ENCODE data around the gene EIF2S1.
"Not testable (repeated sequence)": the region's sequence is repeated elsewhere in the genome, so short reads cannot be mapped to it uniquely, and the experiment has no call there.

EIF2S1 gene

DNA sequence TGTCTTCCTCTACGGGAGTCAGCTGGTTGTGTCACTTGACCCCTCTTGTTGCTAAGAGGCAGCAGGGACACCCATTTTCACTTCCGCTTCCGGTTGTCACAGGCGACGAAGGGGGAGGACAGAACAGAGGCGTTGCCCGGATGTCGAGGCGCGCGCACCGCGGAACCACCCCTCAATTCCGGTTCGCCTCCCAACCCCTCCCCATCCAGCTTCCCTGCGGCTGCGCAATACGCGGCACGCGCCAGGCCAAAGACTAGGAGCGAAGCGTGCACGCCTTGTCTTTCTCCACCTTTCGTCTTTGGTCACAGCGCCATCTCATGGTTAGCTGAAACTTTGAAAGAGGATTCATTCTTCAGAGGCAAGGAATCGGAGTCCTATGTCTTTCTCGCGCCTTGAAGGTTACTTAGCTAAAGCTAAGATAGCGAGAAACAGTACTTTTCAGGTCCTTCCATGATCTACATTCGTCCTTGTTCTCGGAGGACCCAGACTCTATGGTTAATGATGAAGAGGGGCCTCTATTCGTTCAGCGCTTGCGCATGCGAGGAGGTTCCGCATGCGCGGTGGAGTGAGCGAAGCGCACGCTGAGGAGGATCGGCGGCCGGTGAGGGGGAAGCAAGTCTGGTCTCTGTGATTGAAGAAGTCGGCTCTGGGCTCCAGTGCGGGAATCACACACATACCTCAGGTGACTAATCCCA lies at the start of gene EIF2S1, which contains the start of gene ATP6V1D:
Gene EIF2S1 (plus strand): TSS at position 554 of the 695 bp plus-strand sequence. CDS start 4,440 bp downstream, outside the sequence.
Gene ATP6V1D (minus strand): TSS at position 30 of the 695 bp plus-strand sequence. CDS start 106 bp downstream, outside the sequence.
- peak; percentile 96 to 99 (median 99) for DNase-seq

DNA sequence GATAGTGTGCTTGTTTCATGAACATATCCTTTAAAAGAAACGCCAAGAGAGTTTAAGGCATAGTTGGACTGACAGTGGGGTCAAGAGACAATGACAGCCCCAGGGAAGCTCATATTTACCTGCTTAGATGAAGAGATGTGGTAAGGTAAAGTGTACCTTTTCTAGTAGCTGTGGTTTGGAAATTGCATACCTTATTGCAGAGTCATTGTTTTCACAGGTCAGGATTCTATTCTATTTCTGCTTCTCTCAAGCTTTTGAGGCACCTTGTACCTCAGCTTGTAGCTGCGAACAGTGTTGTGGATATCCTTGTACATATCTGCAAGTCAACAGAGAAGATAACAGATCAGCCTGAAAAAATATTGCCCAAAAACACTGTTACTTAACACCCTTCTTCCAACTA lies 48.3 kb upstream of the EIF2S1 start:
- no peak for DNase-seq

DNA sequence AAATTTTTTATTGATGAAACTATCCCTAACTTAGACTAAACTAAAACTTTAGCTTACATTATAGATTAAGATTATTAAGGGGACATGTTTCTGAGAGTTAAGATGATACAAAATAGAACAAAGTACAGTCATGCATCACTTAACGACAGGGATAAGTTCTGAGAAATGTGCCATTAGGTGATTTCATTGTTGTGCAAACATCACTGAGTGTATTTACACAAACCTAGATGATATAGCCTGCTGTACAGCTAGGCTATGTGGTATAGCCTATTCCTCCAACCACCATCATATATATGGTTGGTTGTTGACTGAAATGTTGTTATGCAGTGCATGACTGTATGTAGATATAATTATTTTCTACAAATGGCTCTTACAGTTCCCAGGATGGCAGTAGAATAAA lies 47.0 kb upstream of the EIF2S1 start:
- DNase-seq, result no peak

DNA sequence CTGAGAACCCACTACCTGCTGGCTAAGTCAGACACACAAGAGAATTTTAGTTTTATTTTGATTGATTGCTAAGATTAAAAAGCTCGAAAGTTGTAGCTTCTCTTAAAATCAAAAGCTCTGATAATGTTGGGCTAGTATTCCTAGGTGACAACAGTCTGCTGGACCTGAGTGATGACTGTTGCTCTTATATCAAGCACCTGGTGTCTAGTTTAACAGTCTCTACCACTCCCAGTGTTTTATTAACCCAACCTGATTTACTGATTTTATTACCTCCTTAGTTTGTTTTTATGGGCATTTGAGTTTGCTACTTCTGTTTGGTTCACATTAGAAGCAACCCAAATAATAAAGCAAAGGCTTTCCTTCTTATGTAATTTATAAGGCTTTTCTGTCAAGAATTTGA lies 42.3 kb upstream of the EIF2S1 start:
- no peak for DNase-seq

DNA sequence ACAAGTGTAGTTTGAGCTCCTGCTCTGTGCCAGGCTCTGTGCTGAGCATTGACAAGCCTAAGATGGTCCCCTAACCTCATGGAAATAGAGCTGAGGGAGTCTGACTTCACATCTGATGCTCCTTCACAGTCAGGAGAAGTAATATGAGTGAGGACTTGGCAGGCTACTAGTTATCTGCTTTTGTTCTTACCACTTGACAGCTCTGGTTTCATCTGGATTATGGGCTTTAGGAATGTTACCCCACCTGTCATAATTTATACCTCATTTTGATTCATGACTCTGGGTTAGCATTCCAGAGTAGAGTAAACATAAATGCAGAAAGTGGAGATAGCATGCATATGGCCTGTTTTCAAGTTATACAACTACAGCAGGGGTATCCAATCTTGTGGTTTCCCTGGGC lies 41.0 kb upstream of the EIF2S1 start:
- no peak for DNase-seq

DNA sequence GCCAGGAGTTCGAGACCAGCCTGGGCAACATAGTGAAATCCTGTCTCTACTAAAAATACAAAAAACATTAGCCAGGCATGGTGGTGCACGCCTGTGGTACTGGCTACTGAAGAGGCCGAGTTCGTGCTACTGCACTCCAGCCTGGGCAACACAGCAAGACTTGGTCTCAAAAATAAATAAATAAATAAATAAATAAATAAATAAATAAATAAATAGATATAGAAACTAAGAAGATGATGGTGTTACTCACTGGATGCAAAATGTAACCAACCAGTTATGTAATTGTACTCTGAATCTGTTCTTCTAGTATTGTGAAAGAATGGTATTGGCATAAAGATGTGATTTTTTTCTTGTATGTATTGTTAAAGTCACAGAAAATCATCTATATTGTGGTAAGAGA lies 30.5 kb upstream of the EIF2S1 start:
- not testable (repeated sequence) for DNase-seq

DNA sequence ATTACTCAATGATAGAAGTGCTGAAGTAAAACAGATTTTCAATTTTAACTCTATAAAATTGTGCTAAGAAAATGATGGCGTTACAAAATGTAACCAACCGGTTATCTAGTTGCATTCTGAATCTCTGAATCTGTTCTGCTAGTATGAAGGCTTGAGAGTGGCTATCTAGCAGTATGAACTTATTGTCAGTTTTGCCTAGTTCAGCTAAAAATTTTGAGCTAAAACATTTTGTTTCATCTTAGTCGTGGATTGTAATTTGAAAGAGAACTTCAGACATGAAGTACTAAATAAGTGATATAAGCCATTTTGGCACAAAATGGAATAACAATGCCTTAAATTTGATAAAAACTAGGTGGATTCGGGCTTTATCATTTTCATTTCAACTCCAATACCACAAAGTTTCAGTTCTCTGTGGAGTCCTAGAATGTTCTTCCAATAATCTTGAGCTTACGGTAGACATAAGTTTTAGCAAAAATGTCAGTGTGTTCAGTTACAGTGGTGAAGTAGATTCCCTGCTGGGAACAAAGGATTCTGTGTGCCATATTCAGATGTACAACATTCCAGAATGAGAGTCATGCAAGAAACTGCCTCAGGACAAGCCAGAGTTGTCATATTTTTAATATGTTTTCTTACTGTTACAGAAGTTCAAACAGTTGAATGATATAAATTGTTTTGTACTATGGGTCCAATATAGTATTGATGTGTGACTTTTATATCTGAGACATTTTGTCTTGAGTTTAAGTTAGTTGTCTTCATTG lies 28.6 kb upstream of the EIF2S1 start:
- no peak for DNase-seq

DNA sequence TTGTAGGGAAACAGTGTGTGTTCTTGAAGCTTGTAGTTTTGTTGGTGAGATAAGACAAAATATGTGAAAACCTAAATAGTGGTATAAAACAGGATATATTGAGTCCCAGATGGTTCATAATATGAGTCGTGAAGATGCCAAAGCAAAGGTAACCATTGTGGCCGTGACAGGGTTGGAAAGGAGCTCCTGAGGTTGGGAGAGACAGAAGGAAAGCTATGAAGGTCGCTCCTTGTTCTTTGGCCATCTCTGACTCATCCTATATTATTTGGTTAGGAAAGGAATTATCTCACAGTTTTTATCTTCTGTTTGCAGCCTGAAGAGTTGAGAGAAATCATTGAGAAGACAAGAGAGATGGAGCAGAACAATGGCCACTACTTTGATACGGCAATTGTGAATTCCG lies 27.7 kb upstream of the EIF2S1 start:
- no peak for DNase-seq

DNA sequence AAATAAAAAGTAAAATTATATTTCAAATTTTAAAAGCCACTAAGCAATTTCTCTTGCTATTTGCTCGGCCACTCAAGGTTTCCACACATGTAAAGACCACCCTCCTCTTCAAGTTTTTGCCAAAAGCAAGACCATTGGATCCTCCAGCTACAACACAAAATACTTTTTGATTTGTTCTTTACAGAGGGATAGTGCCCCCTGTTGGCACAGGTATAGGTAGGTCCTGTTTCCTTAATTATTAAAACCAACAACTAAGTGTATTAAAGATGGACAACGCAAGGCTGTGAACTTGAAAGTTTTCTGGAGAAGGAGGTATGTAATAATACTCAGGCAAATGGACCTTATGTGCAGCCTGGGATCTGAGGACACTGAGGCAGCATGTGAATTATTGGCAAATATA lies 24.3 kb upstream of the EIF2S1 start:
- DNase-seq, result peak in 1 of 6 experiments; percentile 5

DNA sequence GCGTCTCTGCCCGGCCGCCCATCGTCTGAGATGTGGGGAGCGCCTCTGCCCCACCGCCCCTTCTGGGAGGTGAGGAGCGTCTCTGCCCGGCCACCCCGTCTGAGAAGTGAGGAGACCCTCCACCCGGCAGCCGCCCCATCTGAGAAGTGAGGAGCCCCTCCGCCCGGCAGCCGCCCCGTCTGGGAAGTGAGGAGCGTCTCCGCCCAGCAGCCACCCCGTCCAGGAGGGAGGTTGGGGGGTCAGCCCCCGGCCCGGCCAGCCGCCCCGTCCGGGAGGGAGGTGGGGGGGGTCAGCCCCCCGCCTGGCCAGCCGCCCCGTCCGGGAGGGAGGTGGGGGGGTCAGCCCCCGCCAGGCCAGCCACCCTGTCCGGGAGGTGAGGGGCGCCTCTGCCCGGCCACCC lies 18.9 kb upstream of the EIF2S1 start:
- DNase-seq, result not testable (repeated sequence)

DNA sequence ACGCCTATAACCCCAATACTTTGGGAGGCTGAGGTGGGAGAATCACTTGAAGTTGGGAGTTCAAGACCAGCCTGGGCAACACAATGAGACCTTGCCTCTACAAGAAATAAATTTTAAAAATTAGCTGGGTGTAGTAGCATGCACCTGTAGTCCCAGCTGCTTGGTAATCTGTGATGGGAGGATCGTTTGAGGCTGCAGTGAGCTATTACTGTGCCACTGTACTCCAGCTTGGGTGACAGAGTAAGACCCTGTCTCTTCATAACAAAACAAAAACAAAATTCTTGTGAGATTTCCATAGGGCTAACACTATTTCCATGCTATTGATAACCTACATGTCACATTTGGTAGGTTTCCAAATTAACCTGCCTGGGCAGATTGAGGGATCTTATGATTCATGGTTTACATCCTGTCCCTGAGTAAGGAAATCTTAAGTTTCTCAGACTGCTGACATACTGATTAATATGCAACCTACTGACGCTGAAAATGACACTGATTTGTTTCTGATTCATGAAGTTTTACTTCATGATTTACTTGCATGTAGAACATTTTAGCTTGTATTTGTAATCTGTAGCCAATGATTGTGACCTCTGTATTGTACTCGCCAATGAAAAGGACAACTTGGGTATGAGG lies 16.4 kb upstream of the EIF2S1 start:
- no peak for DNase-seq

DNA sequence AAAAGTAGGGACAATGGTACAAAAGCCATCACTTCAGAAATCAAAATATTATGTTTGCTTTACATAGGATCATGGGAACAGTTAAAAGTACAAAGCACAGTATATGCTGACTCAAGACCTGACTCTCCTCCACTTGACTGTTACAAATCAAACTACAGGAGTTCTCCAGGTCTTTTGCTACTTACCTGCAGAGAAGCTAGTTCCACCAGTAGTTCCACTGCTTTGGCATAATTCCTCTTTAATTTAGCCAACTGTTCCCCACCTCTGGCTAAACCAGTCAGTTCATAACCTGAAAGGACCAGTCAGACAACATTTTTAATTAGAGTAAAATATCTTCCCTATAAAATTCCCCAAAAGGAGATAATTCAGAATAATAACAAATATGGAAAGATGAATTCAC lies 14.5 kb upstream of the EIF2S1 start:
- DNase-seq, result no peak

DNA sequence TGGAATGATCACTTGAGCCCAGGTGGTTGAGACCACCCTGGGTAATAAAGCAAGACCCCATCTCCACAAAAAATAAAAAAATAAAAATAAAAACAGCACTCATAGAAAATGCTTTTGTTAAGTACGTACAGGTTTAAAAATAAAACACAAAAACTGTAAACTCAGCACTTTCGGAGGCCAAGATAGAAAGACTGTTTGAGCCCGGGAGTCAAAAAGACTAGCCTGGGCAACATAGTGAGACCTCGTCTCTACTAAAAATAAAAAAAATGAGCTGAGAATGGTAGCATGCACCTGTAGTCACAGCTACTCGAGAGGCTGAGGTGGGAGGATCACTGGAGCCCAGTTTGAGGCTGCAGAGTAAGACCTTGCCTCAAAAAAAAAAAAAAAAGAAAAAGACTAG lies 8.1 kb upstream of the EIF2S1 start:
- DNase-seq, result no peak

DNA sequence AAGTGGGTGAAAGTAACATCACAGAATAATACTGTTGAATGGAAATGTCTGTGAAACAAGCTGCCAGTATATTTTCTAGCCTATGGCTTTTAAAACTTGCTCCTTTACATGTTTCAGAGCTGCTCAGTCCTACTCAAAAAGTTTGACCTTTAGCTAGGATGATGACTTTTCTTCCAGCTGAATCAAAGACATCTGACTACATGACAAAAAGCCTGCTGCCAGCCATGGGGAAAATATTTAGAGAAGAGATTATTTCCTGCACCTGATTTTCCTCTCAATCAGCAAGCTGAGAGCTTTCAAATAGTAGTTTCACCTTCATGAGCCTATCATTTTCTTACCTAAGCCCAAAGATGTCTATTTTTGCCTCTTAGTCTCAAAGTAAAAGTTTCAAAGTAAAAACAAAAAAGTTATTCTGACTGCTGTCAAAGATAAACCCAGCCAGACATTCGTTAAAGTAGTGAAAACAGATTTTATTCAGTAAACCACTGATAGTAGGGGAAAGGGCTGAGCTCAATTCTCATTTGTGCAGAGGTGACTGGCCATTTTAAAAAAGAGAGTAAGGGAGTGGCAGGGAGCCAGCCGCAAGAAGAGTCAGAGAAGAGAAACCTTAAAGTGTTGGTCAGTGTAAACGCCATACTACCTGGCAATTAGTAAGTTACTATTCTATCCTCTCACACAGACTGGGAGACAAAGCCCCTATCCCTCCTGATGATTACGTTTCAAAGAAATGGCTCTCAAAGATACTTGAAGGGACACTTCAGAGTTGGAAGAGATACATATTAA lies 2.8 kb upstream of the EIF2S1 start:
- no peak for DNase-seq

DNA sequence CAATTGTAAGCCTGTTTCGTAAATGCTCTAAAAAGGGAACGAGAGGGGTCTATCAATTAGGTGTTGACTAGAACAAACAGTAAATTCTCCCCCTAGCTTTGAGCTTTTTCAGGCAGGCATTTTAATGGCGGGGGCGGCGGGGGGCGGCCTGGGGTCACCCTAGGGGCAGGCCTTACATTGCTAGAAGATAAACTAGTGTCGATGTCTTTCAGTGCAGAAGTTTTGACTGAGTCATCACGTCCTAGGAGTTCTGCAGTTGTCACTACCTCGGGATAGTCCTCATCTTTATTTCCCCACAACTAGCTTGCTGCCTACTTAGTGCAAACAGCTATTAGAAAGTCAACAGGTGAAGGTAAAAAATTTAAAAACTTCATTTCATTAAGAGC lies 2.2 kb upstream of the EIF2S1 start:
- DNase-seq, result no peak

DNA sequence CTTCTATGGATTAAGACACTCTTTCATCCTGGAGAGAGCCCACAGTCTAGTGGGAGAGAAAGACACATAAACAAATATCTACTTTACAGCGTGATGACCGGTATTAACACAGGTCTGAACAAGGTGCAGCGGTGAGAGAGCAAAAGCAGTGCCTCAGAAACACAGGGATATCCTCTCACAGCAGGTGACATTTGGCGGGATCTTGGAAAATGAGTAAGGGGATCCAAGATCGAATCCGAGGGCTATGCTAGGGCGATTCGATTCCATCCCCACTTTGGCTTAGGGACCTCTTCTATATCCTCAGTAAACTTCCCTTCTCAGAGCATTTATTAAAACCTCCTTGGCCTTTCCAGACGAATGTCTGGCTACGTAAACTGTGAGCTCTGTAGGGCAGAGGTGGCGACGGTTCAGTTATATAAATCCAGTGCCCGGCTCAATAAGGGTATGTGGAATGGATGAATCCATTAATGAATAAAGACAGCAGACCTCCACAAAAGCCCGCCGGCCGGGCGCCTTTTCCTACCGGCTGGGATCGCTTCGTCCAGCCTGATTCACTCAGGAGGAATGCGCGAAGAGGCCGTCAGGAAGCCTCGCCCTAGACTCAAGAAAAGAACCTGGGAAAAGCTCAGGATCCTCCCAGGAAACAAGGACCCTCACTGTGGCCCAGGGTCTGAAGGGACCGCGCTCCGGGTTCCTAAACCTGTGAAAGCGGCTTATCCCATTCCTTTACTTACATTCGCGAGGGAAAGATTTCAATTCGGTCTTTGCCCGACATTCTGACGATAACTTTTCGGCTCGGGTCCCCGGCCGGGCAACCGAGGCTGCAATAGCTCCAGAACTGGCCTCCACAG lies 979 bp upstream of the EIF2S1 start:
- DNase-seq, result no peak

DNA sequence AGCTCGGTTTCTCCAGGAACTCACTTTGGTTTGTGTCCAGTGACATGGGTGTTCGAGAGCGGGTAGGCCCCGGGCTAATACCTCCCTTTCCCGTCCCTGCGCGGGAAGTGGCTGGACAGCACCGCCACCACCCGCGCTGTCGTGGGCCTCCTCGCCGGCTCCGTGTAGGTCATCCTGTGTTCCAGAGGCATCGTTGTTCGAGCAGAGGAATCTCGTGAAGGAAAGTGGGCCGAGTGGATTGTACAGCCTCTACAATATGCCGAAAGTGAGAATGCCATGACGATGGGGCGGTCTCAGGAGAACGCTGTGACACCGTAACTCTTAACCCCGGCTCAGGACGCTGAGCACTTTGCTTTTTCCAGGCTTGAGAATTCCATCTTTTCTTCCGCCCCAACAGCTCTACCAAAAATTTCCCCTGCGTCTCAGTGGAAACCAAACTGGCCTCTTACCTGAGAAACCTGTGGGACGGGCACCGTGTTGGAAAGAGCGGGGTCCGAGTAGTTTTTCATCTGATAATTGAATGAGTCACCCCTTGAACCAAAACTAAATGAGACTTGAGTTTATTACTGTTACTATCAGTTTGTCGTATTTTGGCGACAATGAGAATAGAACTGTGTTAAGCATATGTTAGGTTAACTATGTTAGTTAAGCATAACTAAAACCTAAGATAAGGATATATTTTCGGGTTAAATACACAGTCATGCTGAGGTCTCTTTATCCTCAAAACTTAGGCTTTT lies 510 bp downstream of the EIF2S1 start:
- DNase-seq, result no peak

DNA sequence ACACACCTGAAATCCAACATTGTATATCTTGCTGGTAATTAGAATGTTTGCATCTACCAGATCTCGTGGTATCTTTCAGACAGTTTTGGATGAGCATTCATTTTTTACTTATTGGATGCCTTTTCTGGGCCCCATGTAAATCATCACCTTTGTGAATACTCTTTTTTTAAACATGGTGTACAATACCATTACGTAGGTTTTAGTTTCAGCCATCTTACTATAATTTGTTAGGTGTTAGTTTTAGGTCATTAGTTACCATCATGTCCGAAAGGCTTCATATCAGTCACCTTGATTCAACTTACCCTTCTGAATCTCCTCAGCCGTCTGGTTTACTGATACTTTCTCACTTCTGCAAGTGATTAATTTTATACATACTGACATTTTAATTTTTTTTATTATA lies 5.3 kb downstream of the EIF2S1 start:
- DNase-seq, result no peak

DNA sequence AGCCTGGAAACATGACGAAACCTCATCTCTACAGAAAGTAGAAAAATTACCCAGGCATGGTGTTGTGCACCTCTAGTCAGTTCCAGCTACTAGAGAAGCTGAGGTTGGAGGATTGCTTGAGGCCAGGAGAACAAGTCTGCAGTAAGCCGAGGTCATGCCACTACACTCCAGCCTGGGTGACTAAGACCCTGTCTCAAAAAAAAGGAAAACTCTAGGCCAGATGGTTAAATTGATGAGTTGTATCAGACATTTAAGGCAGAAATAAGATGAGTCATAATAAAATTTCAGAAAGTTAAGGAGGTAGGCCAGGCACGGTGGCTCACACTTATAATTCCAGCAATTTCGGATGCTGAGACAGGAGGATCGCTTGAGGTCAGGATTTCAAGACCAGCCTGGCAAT lies 10.7 kb downstream of the EIF2S1 start:
- DNase-seq, result no peak

DNA sequence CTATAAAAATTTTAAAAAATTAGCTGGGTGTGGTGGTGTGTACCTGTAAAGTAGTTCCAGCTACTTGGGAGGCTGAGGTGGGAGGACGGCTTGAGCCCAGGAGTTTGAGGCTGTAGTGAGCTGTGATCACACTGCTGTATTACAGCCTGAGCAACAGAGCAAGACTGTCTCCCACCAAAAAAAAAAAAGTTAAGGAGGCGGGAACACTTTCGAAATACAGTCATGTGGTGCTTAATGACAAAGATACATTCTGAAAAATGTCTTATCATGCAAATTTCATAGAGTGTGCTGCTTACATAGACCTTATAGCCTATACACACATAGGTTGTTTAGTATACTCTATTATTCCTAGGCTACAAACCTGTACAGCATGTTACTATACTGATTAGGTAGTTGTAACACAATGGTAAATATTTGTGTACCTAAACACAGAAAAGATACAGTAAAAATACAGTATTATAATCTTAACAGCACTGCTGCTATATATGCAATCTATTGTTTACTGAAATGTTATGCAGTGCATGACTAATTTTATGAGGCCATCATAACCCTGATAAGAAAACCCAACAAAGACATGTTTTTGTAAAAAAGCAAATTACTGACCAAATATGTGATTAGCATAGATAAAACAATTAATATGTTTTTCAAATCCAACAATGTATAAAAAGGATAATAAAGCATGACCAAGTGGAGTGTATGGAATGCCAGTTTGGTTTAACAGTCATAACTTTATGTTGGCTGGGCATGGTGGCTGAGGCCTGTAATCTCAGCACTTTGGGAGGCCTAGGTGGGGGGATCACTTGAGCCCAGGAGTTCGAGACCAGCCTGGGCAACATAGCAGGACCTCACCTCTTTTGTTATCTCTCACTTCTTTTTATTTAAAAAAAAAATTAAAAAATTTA lies 11.4 kb downstream of the EIF2S1 start:
- no peak for DNase-seq
